K562 (cell line): ENCODE data around the gene RGS3. TPM values are rescaled to one million over a fixed set of nuclear protein-coding genes. Genes with fewer than 3 reads are reported as not detected.

Experiments
- BMI1 ChIP-seq: fragments of 150-350 bp; IDR thresholded peaks from 2 replicates; pipeline ENCODE4 v1.6.1; 2014; ENCODE audit warnings: low read length
- BRF1 ChIP-seq: IDR thresholded peaks from 3 replicates; pipeline ENCODE4 v1.6.1; 2011; ENCODE audit warnings: borderline replicate concordance, mild to moderate bottlenecking; ENCODE audit not compliant: insufficient read length; ENCODE audit errors: extremely low read depth
- C11orf30 ChIP-seq: fragments of 450-650 bp; IDR thresholded peaks from 2 replicates; pipeline ENCODE4 v1.6.1; 2016; ENCODE audit warnings: low read depth, mild to moderate bottlenecking
- CCAR2 ChIP-seq: fragments of 200-400 bp; formaldehyde crosslinking; IDR thresholded peaks from 2 replicates; pipeline ENCODE4 v1.6.1; 2017; ENCODE audit warnings: mild to moderate bottlenecking, low read depth, low read length
- CREM ChIP-seq: IDR thresholded peaks from 2 replicates; pipeline ENCODE4 v1.6.1; 2014; ENCODE audit warnings: antibody characterized with exemption, low read depth
- ETS2 ChIP-seq: IDR thresholded peaks from 2 replicates; pipeline ENCODE4 v1.6.1; 2016; ENCODE audit warnings: borderline replicate concordance, missing genetic modification characterization, mild to moderate bottlenecking, moderate library complexity, missing compliant biosample characterization; ENCODE audit not compliant: poor library complexity, severe bottlenecking
- HDGF ChIP-seq: fragments of 450-650 bp; IDR thresholded peaks from 2 replicates; pipeline ENCODE4 v1.6.1; 2016
- KLF10 ChIP-seq: fragments of 250-450 bp; sonication (Bioruptor Pico); IDR thresholded peaks from 2 replicates; pipeline ENCODE4 v1.6.1; 2021; ENCODE audit warnings: matching md5 sums
- MYC ChIP-seq, 2 experiments: fragments of 250-450 bp in 1 of 2; sonication (Bioruptor Pico) in 1 of 2; IDR thresholded peaks; 2 replicates each; pipeline versions ENCODE4 v1.5.1 to v1.6.1; 2012 to 2021; ENCODE audit warnings: low read depth in 2 of 2, borderline replicate concordance in 1 of 2, improper control_type of control experiment in 1 of 2, low read length in 1 of 2, mild to moderate bottlenecking in 1 of 2, moderate library complexity in 1 of 2
- NCOA1 ChIP-seq: fragments of 450-650 bp; IDR thresholded peaks from 2 replicates; pipeline ENCODE4 v1.6.1; 2016; ENCODE audit warnings: low read depth
- RBM22 ChIP-seq: fragments of 200-400 bp; formaldehyde crosslinking; IDR thresholded peaks from 2 replicates; pipeline ENCODE4 v1.6.1; 2018; ENCODE audit warnings: low read length, low read depth; ENCODE audit not compliant: poor library complexity, severe bottlenecking
- RCOR1 ChIP-seq, 2 experiments: IDR thresholded peaks; 2 replicates each; pipeline ENCODE4 v1.6.1; 2012; ENCODE audit warnings: low read depth in 2 of 2, low read length in 2 of 2, borderline replicate concordance in 1 of 2, improper control_type of control experiment in 1 of 2
- RFX1 ChIP-seq: fragments of 450-650 bp; IDR thresholded peaks from 2 replicates; pipeline ENCODE4 v1.6.1; 2016; ENCODE audit warnings: mild to moderate bottlenecking, moderate library complexity
- SMAD3 ChIP-seq: fragments of 450-650 bp; formaldehyde crosslinking; conservative IDR thresholded peaks from 2 replicates; pipeline ENCODE4 v1.4.0; 2020; ENCODE audit warnings: mild to moderate bottlenecking
- WHSC1 ChIP-seq: IDR thresholded peaks from one replicate; pipeline ENCODE4 v1.6.1; 2012; ENCODE audit warnings: low read length, control low read depth, inconsistent platforms
- ZBTB33 ChIP-seq: sonication (generic); formaldehyde crosslinking; IDR thresholded peaks from 2 replicates; pipeline ENCODE4 v1.8.1; 2023; ENCODE audit warnings: mild to moderate bottlenecking, missing genetic modification reagents
- ZBTB7A ChIP-seq: IDR thresholded peaks from 2 replicates; pipeline ENCODE4 v1.6.1; 2011; ENCODE audit warnings: low read depth, mild to moderate bottlenecking, low read length, moderate library complexity, borderline replicate concordance; ENCODE audit not compliant: control insufficient read depth
- ZC3H8 ChIP-seq: fragments of 450-650 bp; IDR thresholded peaks from 2 replicates; pipeline ENCODE4 v1.6.1; 2017
- ZFP36 ChIP-seq: fragments of 150-350 bp; IDR thresholded peaks from 2 replicates; pipeline ENCODE4 v1.6.1; 2018; ENCODE audit warnings: low read length, low read depth; ENCODE audit not compliant: partially characterized antibody
- ZHX1 ChIP-seq: fragments of 150-350 bp; conservative IDR thresholded peaks from 2 replicates; pipeline ENCODE4 v1.6.1; 2014; ENCODE audit warnings: low read length
- ZNF280A ChIP-seq: fragments of 450-650 bp; IDR thresholded peaks from 2 replicates; pipeline ENCODE4 v1.6.1; 2018; ENCODE audit warnings: mild to moderate bottlenecking, low read depth; ENCODE audit not compliant: partially characterized antibody
- ZNF561 ChIP-seq: fragments of 450-650 bp; formaldehyde crosslinking; conservative IDR thresholded peaks from 2 replicates; pipeline ENCODE4 v1.4.0; 2020; ENCODE audit warnings: mild to moderate bottlenecking, moderate library complexity
- ZSCAN32 ChIP-seq: fragments of 450-650 bp; formaldehyde crosslinking; IDR thresholded peaks from 2 replicates; pipeline ENCODE4 v1.4.0; 2020; ENCODE audit warnings: mild to moderate bottlenecking, moderate library complexity
- polyA plus RNA-seq, 8 experiments: library from polyadenylated mRNA; depleted of rRNA in 4 of 8; stranded (reverse) in 5 of 8; unstranded in 3 of 8; fragments of >200 nt; fragmentation: Nextera tagmentation in 2 of 8; fragmentation: Illumina TruSeq in 1 of 8; extraction: Ambion mirVana in 2 of 8; extraction: Trizol in 1 of 8; gene quantifications; 2 replicates each; pipeline versions ENCODE4 v1.2.1 to v1.2.3, GENCODE V29; 2011 to 2014; ENCODE audit warnings: inconsistent platforms in 1 of 8, missing spikeins in 1 of 8
- total RNA-seq, 7 experiments: library from RNA; depleted of rRNA in 6 of 7; stranded (reverse); fragments of >200 nt in 6 of 7; fragmentation: Illumina TruSeq in 2 of 7; extraction: Trizol in 2 of 7; gene quantifications; 2 replicates each; pipeline versions ENCODE4 v1.2.1 to v1.2.3, GENCODE V29; 2011 to 2021; ENCODE audit warnings: low replicate concordance in 1 of 7

The RGS3 gene
- total and polyA plus RNA-seq, 9 of the 15 experiments (the other 6 are each of a cell fraction or from before 2014, with no cell fraction given) = 0.08 to 2.9 (median 0.95) TPM

- no peak for TF ChIP-seq WHSC1
- no peak for TF ChIP-seq RBM22
- TF ChIP-seq ZSCAN32 = no peak
- peak; percentile 68; the same call in 1 of the 2 replicates for TF ChIP-seq HDGF
- no peak for TF ChIP-seq KLF10 (CRISPR knock-in tag)
- TF ChIP-seq RFX1 = no peak
- no peak for TF ChIP-seq ZBTB7A
- no peak for TF ChIP-seq ZFP36
- no peak for TF ChIP-seq ETS2
- TF ChIP-seq ZHX1 = no peak
- no peak for TF ChIP-seq ZBTB33 (CRISPR knock-in tag)
- TF ChIP-seq BRF1 = no peak
- no peak for TF ChIP-seq CCAR2
- no peak for TF ChIP-seq ZC3H8
- TF ChIP-seq BMI1 = no peak
- TF ChIP-seq ZNF280A = no peak
- no peak for TF ChIP-seq NCOA1
- TF ChIP-seq C11orf30 = no peak
- no peak for TF ChIP-seq MYC (IDR thresholded peaks at IDR 0.05; ENCODE audit: low read depth, low read length)
- no peak for TF ChIP-seq MYC (CRISPR knock-in tag; IDR thresholded peaks at IDR 0.05; ENCODE audit: borderline replicate concordance, low read depth)
- TF ChIP-seq SMAD3 (CRISPR knock-in tag) = no peak
- TF ChIP-seq ZNF561 (CRISPR knock-in tag) = no peak
- peak; percentile 24; the same call in 1 of the 2 replicates for TF ChIP-seq CREM
- TF ChIP-seq RCOR1 (IDR thresholded peaks at IDR 0.05; ENCODE audit: borderline replicate concordance in 1 of 2, low read depth in 2 of 2, low read length in 2 of 2) = peak in 1 of 2 experiments; percentile 46; a peak in 1 of 4 replicates
These were observed 108.7 kb downstream of the RGS3 start (continued) for GRCh38 chr9:113572076-113572861.
